WERI-Rb-1 (cell line): ENCODE data around the gene UBP1.
"Not testable (repeated sequence)": the region's sequence is repeated elsewhere in the genome, so short reads cannot be mapped to it uniquely, and the experiment has no call there.

Experiments used
- DNase-seq: peaks from one replicate; pipeline ENCODE4 v3.0.0-alpha.2; 2020
- H3K27ac ChIP-seq: fragments of 250-450 bp; sonication (Bioruptor Pico); 2 replicates; pipeline ENCODE4 v1.5.1; 2020; ENCODE audit warnings: mild to moderate bottlenecking, moderate library complexity
- H3K27me3 ChIP-seq: fragments of 250-450 bp; sonication (Bioruptor Pico); 2 replicates; pipeline ENCODE4 v1.5.1; 2021; ENCODE audit warnings: mild to moderate bottlenecking, low read depth, moderate library complexity; ENCODE audit not compliant: insufficient read depth, severe bottlenecking
- H3K36me3 ChIP-seq: fragments of 250-450 bp; sonication (Bioruptor Pico); 2 replicates; pipeline ENCODE4 v1.5.1; 2020; ENCODE audit warnings: mild to moderate bottlenecking, moderate library complexity
- H3K4me3 ChIP-seq: 2 replicates; pipeline ENCODE4 v1.5.1; 2011; ENCODE audit warnings: low read depth, mild to moderate bottlenecking, control low read depth, low read length
- H3K9me3 ChIP-seq: fragments of 250-450 bp; sonication (Bioruptor Pico); 2 replicates; pipeline ENCODE4 v1.5.1; 2021; ENCODE audit warnings: mild to moderate bottlenecking, moderate library complexity; ENCODE audit not compliant: severe bottlenecking
- CTCF ChIP-seq: IDR thresholded peaks from 2 replicates; pipeline ENCODE4 v1.5.1; 2011; ENCODE audit warnings: low read depth, mild to moderate bottlenecking, control low read depth, inconsistent platforms, low read length

Gene UBP1

GRCh38 chr3:33473813-33474212, 33.6 kb upstream of the UBP1 start:
- Histone ChIP-seq H3K27ac (no peak overlapping the region), H3K27me3 (no peaks in the 10 kb centered on the region), H3K36me3 (no peaks in the 10 kb centered on the region), H3K9me3 (no peaks in the 10 kb centered on the region), H3K4me3 (no peak overlapping the region)
- no peak for DNase-seq
- no peak for TF ChIP-seq CTCF

GRCh38 chr3:33467786-33468185, 27.6 kb upstream of the UBP1 start:
- no peaks in the 10 kb centered on the region for H3K36me3 ChIP-seq
- peaks cover 15% of the 10 kb centered on the region for H3K9me3 ChIP-seq
- H3K27me3 ChIP-seq = no peaks in the 10 kb centered on the region
- peak overlapping the region; percentile 33; the same call in 1 of the 2 replicates for H3K27ac ChIP-seq
- TF ChIP-seq CTCF = no peak
- no peak overlapping the region for H3K4me3 ChIP-seq
- DNase-seq = peak; percentile 10

- Histone ChIP-seq H3K9me3 (peaks cover 17% of the 10 kb centered on the region), H3K4me3 (no peak overlapping the region), H3K27ac (no peak overlapping the region), H3K27me3 (no peaks in the 10 kb centered on the region), H3K36me3 (no peaks in the 10 kb centered on the region)
- TF ChIP-seq CTCF = no peak
- DNase-seq = no peak
Measured at GRCh38 chr3:33461097-33461496, 20.9 kb upstream of the UBP1 start.

GRCh38 chr3:33459577-33459976, 19.4 kb upstream of the UBP1 start:
- not testable (repeated sequence) for H3K27me3 ChIP-seq, H3K4me3 ChIP-seq, DNase-seq, H3K27ac ChIP-seq, H3K36me3 ChIP-seq
- peaks cover 17% of the 10 kb centered on the region for H3K9me3 ChIP-seq

GRCh38 chr3:33458446-33458845, 18.2 kb upstream of the UBP1 start:
- no peak for TF ChIP-seq CTCF
- Histone ChIP-seq H3K4me3 (no peak overlapping the region), H3K9me3 (peaks cover 20% of the 10 kb centered on the region), H3K36me3 (no peaks in the 10 kb centered on the region), H3K27me3 (no peaks in the 10 kb centered on the region), H3K27ac (no peak overlapping the region)
- no peak for DNase-seq

GRCh38 chr3:33456756-33457155, 16.6 kb upstream of the UBP1 start:
- no peak for TF ChIP-seq CTCF
- H3K36me3 ChIP-seq = no peaks in the 10 kb centered on the region
- H3K4me3 ChIP-seq = no peak overlapping the region
- H3K27ac ChIP-seq = no peak overlapping the region
- no peak for DNase-seq
- H3K9me3 ChIP-seq = peaks cover 25% of the 10 kb centered on the region
- no peaks in the 10 kb centered on the region for H3K27me3 ChIP-seq
